Measurements from ENCODE around the gene SCYL2. TPM values are rescaled to one million over a fixed set of nuclear protein-coding genes. Genes with fewer than 3 reads are reported as not detected.
"Not testable (repeated sequence)": the region's sequence is repeated elsewhere in the genome, so short reads cannot be mapped to it uniquely, and the experiment has no call there.

Gene SCYL2
- total RNA-seq, 4 donors from 2014 or later, result 46.3 to 55.6 (median 51.4) TPM

DNA sequence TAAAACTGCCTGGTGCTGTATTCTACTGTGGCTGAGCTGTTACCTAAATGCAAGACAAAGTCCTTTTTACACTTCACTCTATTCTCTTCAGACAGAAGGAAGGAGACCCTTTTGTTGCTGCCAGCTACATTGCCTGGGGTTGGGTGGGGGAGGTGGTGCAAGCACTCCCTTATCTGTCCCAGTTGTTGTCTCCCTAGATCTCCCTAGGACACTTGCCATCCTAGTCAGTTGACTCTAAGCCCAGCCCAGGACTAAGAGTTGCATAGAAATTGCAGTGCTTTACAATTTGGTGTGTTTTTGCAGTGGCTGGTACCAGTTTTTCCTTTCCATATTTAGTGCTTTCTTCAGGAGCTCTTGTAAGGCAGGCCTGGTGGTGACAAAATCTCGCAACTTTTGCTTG lies 35.1 kb downstream of the SCYL2 start:
- Histone ChIP-seq H3K9me3 (no peaks in the 10 kb centered on the region), H3K4me1 (no peaks in the 10 kb centered on the region), H3K27me3 (no peaks in the 10 kb centered on the region), H3K27ac (replicated peaks in 1 of 4) (no peak overlapping the region), H3K36me3 (peaks cover 16 to 68% (median 47%) of the 10 kb centered on the region in 4 donors), H3K4me3 (no peak overlapping the region)
- WGBS, result 100% methylated on average over 1 of the region's 1 CpG
- no peak for DNase-seq (ENCODE audit: extremely low spot score)
- intact Hi-C loops (cut with DNase I), result no loop called here
- no peak for TF ChIP-seq EP300 (IDR thresholded peaks at IDR 0.05)
- no peak for TF ChIP-seq POLR2A (IDR thresholded peaks at IDR 0.05; ENCODE audit: low read depth)
- TF ChIP-seq POLR2AphosphoS5 (IDR thresholded peaks at IDR 0.05), result no peak
- TF ChIP-seq, protein P1, sequence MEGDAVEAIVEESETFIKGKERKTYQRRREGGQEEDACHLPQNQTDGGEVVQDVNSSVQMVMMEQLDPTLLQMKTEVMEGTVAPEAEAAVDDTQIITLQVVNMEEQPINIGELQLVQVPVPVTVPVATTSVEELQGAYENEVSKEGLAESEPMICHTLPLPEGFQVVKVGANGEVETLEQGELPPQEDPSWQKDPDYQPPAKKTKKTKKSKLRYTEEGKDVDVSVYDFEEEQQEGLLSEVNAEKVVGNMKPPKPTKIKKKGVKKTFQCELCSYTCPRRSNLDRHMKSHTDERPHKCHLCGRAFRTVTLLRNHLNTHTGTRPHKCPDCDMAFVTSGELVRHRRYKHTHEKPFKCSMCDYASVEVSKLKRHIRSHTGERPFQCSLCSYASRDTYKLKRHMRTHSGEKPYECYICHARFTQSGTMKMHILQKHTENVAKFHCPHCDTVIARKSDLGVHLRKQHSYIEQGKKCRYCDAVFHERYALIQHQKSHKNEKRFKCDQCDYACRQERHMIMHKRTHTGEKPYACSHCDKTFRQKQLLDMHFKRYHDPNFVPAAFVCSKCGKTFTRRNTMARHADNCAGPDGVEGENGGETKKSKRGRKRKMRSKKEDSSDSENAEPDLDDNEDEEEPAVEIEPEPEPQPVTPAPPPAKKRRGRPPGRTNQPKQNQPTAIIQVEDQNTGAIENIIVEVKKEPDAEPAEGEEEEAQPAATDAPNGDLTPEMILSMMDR (IDR thresholded peaks at IDR 0.05), result no peak

DNA sequence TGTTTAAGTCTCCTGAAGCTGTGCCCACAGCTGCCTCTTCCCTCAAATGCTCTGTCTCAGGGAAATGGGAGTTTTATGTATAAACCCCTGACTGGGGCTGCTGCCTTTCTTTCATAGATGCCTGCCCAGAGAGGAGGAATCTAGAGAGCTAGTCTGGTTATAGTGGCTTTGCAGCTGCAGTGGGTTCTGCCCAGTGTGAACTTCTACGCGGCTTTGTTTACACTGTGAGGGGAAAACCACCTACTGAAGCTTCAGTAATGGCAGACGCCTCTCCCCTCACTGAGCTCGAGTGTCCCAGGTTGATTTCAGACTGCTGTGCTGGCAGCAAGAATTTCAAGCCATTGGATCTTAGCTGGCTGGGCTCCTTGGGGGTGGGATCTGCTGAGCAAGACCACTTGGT lies 36.9 kb downstream of the SCYL2 start:
- intact Hi-C loops (cut with DNase I), result no loop called here
- WGBS, result 95% methylated on average over 3 of the region's 4 CpGs
- peaks cover 7 to 60% (median 41%) of the 10 kb centered on the region in 4 donors for H3K36me3 ChIP-seq

GRCh38 chr12:100304334-100304733 lies 37.4 kb downstream of the SCYL2 start:
- peaks cover 4 to 55% (median 36%) of the 10 kb centered on the region in 4 donors for H3K36me3 ChIP-seq
- WGBS, result 100% methylated on average over 7 of the region's 7 CpGs
- H3K4me1 ChIP-seq; DNase-seq (ENCODE audit: extremely low spot score); H3K4me3 ChIP-seq; H3K27ac ChIP-seq (replicated peaks in 1 of 4); H3K27me3 ChIP-seq; H3K9me3 ChIP-seq; intact Hi-C loops (cut with DNase I): not testable (repeated sequence)

More for the DNA sequence above, 36.9 kb downstream of the SCYL2 start:
- Histone ChIP-seq H3K4me1 (no peaks in the 10 kb centered on the region), H3K27ac (replicated peaks in 1 of 4) (no peak overlapping the region), H3K9me3 (no peaks in the 10 kb centered on the region), H3K4me3 (no peak overlapping the region), H3K27me3 (no peaks in the 10 kb centered on the region)
- DNase-seq (ENCODE audit: extremely low spot score), result no peak
- TF ChIP-seq EP300 (IDR thresholded peaks at IDR 0.05), result no peak
- TF ChIP-seq, protein P1 (IDR thresholded peaks at IDR 0.05), result no peak
- no peak for TF ChIP-seq POLR2AphosphoS5 (IDR thresholded peaks at IDR 0.05)
- TF ChIP-seq POLR2A (IDR thresholded peaks at IDR 0.05; ENCODE audit: low read depth), result no peak

DNA sequence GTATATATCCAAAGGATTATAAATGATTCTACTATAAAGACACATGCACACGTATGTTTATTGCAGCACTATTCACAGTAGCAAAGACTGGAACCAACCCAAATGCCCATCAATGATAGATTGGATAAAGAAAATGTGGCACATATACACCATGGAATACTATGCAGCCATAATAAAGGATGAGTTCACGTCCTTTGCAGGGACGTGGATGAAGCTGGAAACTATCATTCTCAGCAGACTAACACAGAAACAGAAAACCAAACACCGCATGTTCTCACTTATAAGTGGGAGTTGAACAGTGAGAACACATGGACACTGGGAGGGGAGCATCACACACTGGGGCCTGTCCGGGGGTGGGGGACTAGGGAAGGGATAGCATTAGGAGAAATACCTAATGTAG lies 41.2 kb downstream of the SCYL2 start:
- H3K4me3 ChIP-seq; DNase-seq (ENCODE audit: extremely low spot score); intact Hi-C loops (cut with DNase I); H3K27ac ChIP-seq (replicated peaks in 1 of 4); H3K4me1 ChIP-seq; H3K27me3 ChIP-seq; H3K9me3 ChIP-seq: not testable (repeated sequence)
- peaks cover 11 to 43% (median 29%) of the 10 kb centered on the region in 4 donors for H3K36me3 ChIP-seq
- 94% methylated on average over 5 of the region's 5 CpGs for WGBS

GRCh38 chr12:100311317-100311716 lies 44.3 kb downstream of the SCYL2 start:
- Histone ChIP-seq H3K27ac (replicated peaks in 1 of 4) (no peak overlapping the region), H3K9me3 (no peaks in the 10 kb centered on the region), H3K4me1 (no peaks in the 10 kb centered on the region), H3K27me3 (no peaks in the 10 kb centered on the region), H3K36me3 (peaks cover 19 to 51% (median 35%) of the 10 kb centered on the region in 4 donors), H3K4me3 (no peak overlapping the region)
- TF ChIP-seq POLR2A (IDR thresholded peaks at IDR 0.05; ENCODE audit: low read depth) (no peak), EP300 (IDR thresholded peaks at IDR 0.05) (no peak)
- TF ChIP-seq, protein P1 (IDR thresholded peaks at IDR 0.05), result no peak
- DNase-seq (ENCODE audit: extremely low spot score), result no peak
- WGBS, result 78% methylated on average over 1 of the region's 1 CpG
- intact Hi-C loops (cut with DNase I), result no loop called here

GRCh38 chr12:100317371-100317770 lies 50.4 kb downstream of the SCYL2 start:
- Histone ChIP-seq H3K9me3 (no peaks in the 10 kb centered on the region), H3K4me3 (no peak overlapping the region), H3K4me1 (no peaks in the 10 kb centered on the region), H3K36me3 (peaks cover 18 to 85% (median 54%) of the 10 kb centered on the region in 4 donors), H3K27ac (replicated peaks in 1 of 4) (no peak overlapping the region), H3K27me3 (no peaks in the 10 kb centered on the region)
- no peak for TF ChIP-seq POLR2A (IDR thresholded peaks at IDR 0.05; ENCODE audit: low read depth)
- TF ChIP-seq EP300 (IDR thresholded peaks at IDR 0.05), result no peak
- no peak for TF ChIP-seq POLR2AphosphoS5 (IDR thresholded peaks at IDR 0.05)
- TF ChIP-seq, protein P1 (IDR thresholded peaks at IDR 0.05), result no peak
- intact Hi-C loops (cut with DNase I), result no loop called here
- WGBS, result 96% methylated on average over 2 of the region's 2 CpGs
- DNase-seq (ENCODE audit: extremely low spot score), result no peak

Measured in esophagus muscularis mucosa (tissue), 4 donors.